Prostate gland (tissue), 2 donors: ENCODE measurements around the gene CSF1R. TPM values are rescaled to one million over a fixed set of nuclear protein-coding genes. Genes with fewer than 3 reads are reported as not detected.

ENCODE experiments used
- DNase-seq: peaks from one replicate; pipeline ENCODE4 v3.0.0-alpha.2; 2019; ENCODE audit warnings: low spot score
- H3K27ac ChIP-seq, 2 donors: fragments of 200-600 bp; sonication (generic); 2 replicates each; pipeline ENCODE4 v1.5.1; 2017 to 2019
- H3K27me3 ChIP-seq: fragments of 200-600 bp; sonication (generic); replicated peaks from 2 replicates; pipeline ENCODE4 v1.5.1; 2019; ENCODE audit not compliant: insufficient read depth
- H3K36me3 ChIP-seq, 2 donors: fragments of 200-600 bp; sonication (generic); 1 replicate in 1 of 2; 2 replicates in 1 of 2; pipeline versions ENCODE4 v1.5.1 to v1.8.1; 2017 to 2019
- H3K4me1 ChIP-seq: fragments of 200-600 bp; sonication (generic); replicated peaks from 2 replicates; pipeline ENCODE4 v1.5.1; 2019
- H3K4me3 ChIP-seq, 2 donors: fragments of 200-600 bp; sonication (generic); 2 replicates each; pipeline ENCODE4 v1.5.1; 2017 to 2019
- H3K9me3 ChIP-seq: fragments of 200-600 bp; sonication (generic); 2 replicates; pipeline ENCODE4 v1.5.1; 2017
- POLR2A ChIP-seq: fragments of 450-650 bp; IDR thresholded peaks from one replicate; pipeline ENCODE4 v1.6.1; 2016; ENCODE audit warnings: antibody characterized with exemption, mild to moderate bottlenecking
- POLR2AphosphoS5 ChIP-seq: sonication (generic); formaldehyde crosslinking; IDR thresholded peaks from one replicate; pipeline ENCODE4 v1.6.1; 2017; ENCODE audit warnings: antibody characterized with exemption
- WGBS: methylation state at CpG from one replicate; pipeline ENCODE4 v1.1.5; 2018; 5-methylcytosine and 5-hydroxymethylcytosine counted together
- intact Hi-C: fragments of 100-400 bp; cut with DNase I; formaldehyde crosslinking; loops from one replicate; pipeline ENCODE4 v1.14.2; 2022
- total RNA-seq, 2 donors: library from RNA; depleted of rRNA; stranded (reverse); fragments of >200 nt; gene quantifications; one replicate each; pipeline ENCODE4 v1.1.0, GENCODE V29; 2016
- TF ChIP-seq, protein P1 (sequence below), 4 experiments: fragments of 200-600 bp in 2 of 4; fragments of 450-650 bp in 2 of 4; sonication (generic) in 2 of 4; IDR thresholded peaks; 1 replicate in 3 of 4; 2 replicates in 1 of 4; pipeline ENCODE4 v1.5.1; 2016 to 2019; ENCODE audit warnings: antibody characterized with exemption in 4 of 4, mild to moderate bottlenecking in 2 of 4, moderate library complexity in 2 of 4

Gene CSF1R
- total RNA-seq, 2 donors from 2014 or later: 11.0 to 36.4 TPM

- no peak overlapping the region for H3K27ac ChIP-seq
- WGBS: 86% methylated on average over 6 of the region's 6 CpGs
- H3K27me3 ChIP-seq: no peaks in the 10 kb centered on the region
- no peaks in the 10 kb centered on the region for H3K9me3 ChIP-seq
- TF ChIP-seq, protein P1, sequence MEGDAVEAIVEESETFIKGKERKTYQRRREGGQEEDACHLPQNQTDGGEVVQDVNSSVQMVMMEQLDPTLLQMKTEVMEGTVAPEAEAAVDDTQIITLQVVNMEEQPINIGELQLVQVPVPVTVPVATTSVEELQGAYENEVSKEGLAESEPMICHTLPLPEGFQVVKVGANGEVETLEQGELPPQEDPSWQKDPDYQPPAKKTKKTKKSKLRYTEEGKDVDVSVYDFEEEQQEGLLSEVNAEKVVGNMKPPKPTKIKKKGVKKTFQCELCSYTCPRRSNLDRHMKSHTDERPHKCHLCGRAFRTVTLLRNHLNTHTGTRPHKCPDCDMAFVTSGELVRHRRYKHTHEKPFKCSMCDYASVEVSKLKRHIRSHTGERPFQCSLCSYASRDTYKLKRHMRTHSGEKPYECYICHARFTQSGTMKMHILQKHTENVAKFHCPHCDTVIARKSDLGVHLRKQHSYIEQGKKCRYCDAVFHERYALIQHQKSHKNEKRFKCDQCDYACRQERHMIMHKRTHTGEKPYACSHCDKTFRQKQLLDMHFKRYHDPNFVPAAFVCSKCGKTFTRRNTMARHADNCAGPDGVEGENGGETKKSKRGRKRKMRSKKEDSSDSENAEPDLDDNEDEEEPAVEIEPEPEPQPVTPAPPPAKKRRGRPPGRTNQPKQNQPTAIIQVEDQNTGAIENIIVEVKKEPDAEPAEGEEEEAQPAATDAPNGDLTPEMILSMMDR (IDR thresholded peaks at IDR 0.05): no peak
- no peak for TF ChIP-seq POLR2AphosphoS5
- no peak for TF ChIP-seq POLR2A
- no peaks in the 10 kb centered on the region for H3K36me3 ChIP-seq
- DNase-seq: no peak
- no peaks in the 10 kb centered on the region for H3K4me1 ChIP-seq
- intact Hi-C loops: no loop called here
- H3K4me3 ChIP-seq: no peak overlapping the region
Observed at GRCh38 chr5:150067405-150067960, 18.9 kb downstream of the CSF1R start.

DNA sequence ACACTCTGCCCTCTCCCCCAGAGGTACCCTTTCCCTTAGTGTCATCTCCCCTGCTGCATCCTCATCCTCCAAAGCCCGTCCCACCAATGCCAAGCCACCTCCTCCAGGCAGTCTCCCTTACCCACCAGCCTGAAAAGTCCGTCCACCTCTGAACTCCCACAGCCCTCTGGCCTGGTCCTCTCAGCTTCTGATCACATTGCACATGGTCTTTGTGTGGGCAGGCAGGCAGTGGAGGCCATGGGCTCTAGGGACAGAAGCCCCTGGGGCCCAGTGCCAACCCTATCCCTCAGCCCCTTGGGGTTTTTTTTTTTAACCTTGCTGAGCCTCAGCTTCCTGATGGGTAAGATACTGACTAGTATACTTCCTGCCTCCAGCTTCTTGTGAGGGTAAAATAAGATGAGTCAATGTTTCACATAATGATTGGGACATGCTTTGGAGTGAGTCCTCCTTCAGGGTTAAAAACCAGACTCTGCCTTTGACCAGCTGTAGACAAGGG, 19.4 kb downstream of the CSF1R start:
- H3K36me3 ChIP-seq: no peaks in the 10 kb centered on the region
- no peak overlapping the region for H3K27ac ChIP-seq
- H3K4me3 ChIP-seq: no peak overlapping the region
- H3K9me3 ChIP-seq: no peaks in the 10 kb centered on the region
- WGBS: 91% methylated on average over 2 of the region's 2 CpGs
- intact Hi-C loops: no loop called here
- no peak for DNase-seq
- H3K4me1 ChIP-seq: no peaks in the 10 kb centered on the region
- H3K27me3 ChIP-seq: no peaks in the 10 kb centered on the region
- TF ChIP-seq, protein P1 (IDR thresholded peaks at IDR 0.05): no peak
- TF ChIP-seq POLR2AphosphoS5 (no peak), POLR2A (no peak)

DNA sequence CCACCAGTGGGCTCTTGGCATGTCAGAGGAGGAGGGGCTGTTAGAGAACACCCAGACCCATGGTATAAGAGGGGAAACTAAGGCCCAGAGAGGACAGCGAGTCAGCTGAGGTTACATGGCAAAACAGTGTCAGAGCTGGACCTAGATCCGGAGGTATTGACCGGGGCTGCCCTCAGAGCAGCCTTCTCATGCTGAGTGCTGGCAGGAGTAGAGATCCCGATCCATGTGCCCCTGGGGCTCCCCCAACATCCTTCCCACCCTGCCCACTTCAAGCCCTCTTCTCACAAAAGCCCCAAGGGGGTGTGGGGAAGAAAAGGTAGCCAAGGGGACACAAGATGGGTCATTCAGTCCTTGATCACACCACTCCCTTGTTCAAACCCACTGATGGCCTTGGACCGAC, 19.9 kb downstream of the CSF1R start:
- Histone ChIP-seq H3K4me1 (no peaks in the 10 kb centered on the region), H3K27me3 (no peaks in the 10 kb centered on the region), H3K27ac (no peak overlapping the region), H3K4me3 (no peak overlapping the region), H3K36me3 (no peaks in the 10 kb centered on the region), H3K9me3 (no peaks in the 10 kb centered on the region)
- WGBS: 97% methylated on average over 5 of the region's 5 CpGs
- DNase-seq: no peak
- intact Hi-C loops: no loop called here
- TF ChIP-seq, protein P1 (IDR thresholded peaks at IDR 0.05): no peak
- TF ChIP-seq POLR2AphosphoS5: no peak
- TF ChIP-seq POLR2A: no peak

- intact Hi-C loops: no loop called here
- DNase-seq: no peak
- H3K27ac ChIP-seq: no peak overlapping the region
Observed at GRCh38 chr5:150065886-150066285, 20.5 kb downstream of the CSF1R start.

GRCh38 chr5:150065346-150065745, 21.0 kb downstream of the CSF1R start:
- H3K27me3 ChIP-seq: no peaks in the 10 kb centered on the region
- intact Hi-C loops: no loop called here
- no peak overlapping the region for H3K27ac ChIP-seq
- TF ChIP-seq, protein P1 (IDR thresholded peaks at IDR 0.05): no peak
- no peak for TF ChIP-seq POLR2AphosphoS5
- no peak for TF ChIP-seq POLR2A
- WGBS: 70% methylated on average over 6 of the region's 6 CpGs
- H3K4me3 ChIP-seq: no peak overlapping the region
- DNase-seq: no peak
- H3K4me1 ChIP-seq: no peaks in the 10 kb centered on the region
- H3K9me3 ChIP-seq: no peaks in the 10 kb centered on the region
- no peaks in the 10 kb centered on the region for H3K36me3 ChIP-seq

More at GRCh38 chr5:150065886-150066285, 20.5 kb downstream of the CSF1R start:
- Histone ChIP-seq H3K4me3 (no peak overlapping the region), H3K36me3 (no peaks in the 10 kb centered on the region), H3K9me3 (no peaks in the 10 kb centered on the region), H3K27me3 (no peaks in the 10 kb centered on the region), H3K4me1 (no peaks in the 10 kb centered on the region)
- TF ChIP-seq, protein P1 (IDR thresholded peaks at IDR 0.05): no peak
- TF ChIP-seq POLR2AphosphoS5 (no peak), POLR2A (no peak)
- WGBS: 53% methylated on average over 10 of the region's 10 CpGs
